Activated CD8-positive, alpha-beta T cell treated with anti-CD3 and anti-CD28 coated beads, Interleukin-2, amount 10 ng/mL, durations not matched to agents 7 days and 5 days (primary cell): Measurements from ENCODE around the gene VIPR1. TPM values are rescaled to one million over a fixed set of nuclear protein-coding genes. Genes with fewer than 3 reads are reported as not detected.

Experiments used
- ATAC-seq: fragments of 150-1000 bp; cut with Tn5 transposase; one replicate; pipeline ENCODE4 v1.10.0; 2021; ENCODE audit warnings: moderate library complexity
- CTCF ChIA-PET: fragments of 350-600 bp; sonication (Branson Sonifier 250); formaldehyde crosslinking; loops from one replicate; lab custom pipeline; 2021; ENCODE audit warnings: antibody characterized with exemption; lab: Charles Lee
- POLR2A ChIA-PET: fragments of 350-600 bp; sonication (Branson Sonifier 250); formaldehyde crosslinking; loops from one replicate; lab custom pipeline; 2021; ENCODE audit warnings: antibody characterized with exemption; lab: Charles Lee
- DNase-seq: peaks from one replicate; pipeline ENCODE4 v3.0.0-alpha.2; 2020
- H3K27ac Mint-ChIP-seq: one replicate; pipeline ENCODE4 v1.8.0; 2021; ENCODE audit warnings: mild to moderate bottlenecking, mixed read lengths
- H3K27me3 Mint-ChIP-seq: one replicate; pipeline ENCODE4 v1.8.0; 2021; ENCODE audit warnings: low read depth, mixed read lengths
- H3K36me3 Mint-ChIP-seq: one replicate; pipeline ENCODE4 v1.8.0; 2021; ENCODE audit warnings: low read depth, mixed read lengths
- H3K4me1 Mint-ChIP-seq: one replicate; pipeline ENCODE4 v1.8.0; 2021; ENCODE audit warnings: low read depth, mixed read lengths
- H3K4me3 Mint-ChIP-seq: one replicate; pipeline ENCODE4 v1.8.0; 2021; ENCODE audit warnings: mild to moderate bottlenecking, mixed read lengths
- H3K9me3 Mint-ChIP-seq: one replicate; pipeline ENCODE4 v1.8.0; 2022; ENCODE audit warnings: mixed read lengths; ENCODE audit not compliant: insufficient read depth
- total RNA-seq, 2 experiments: library from RNA; stranded (reverse); gene quantifications; one replicate each; pipeline ENCODE4 v1.2.3, GENCODE V29; 2021

The VIPR1 gene
- total RNA-seq, 2 experiments from 2014 or later: 9.1 to 9.5 TPM

DNA sequence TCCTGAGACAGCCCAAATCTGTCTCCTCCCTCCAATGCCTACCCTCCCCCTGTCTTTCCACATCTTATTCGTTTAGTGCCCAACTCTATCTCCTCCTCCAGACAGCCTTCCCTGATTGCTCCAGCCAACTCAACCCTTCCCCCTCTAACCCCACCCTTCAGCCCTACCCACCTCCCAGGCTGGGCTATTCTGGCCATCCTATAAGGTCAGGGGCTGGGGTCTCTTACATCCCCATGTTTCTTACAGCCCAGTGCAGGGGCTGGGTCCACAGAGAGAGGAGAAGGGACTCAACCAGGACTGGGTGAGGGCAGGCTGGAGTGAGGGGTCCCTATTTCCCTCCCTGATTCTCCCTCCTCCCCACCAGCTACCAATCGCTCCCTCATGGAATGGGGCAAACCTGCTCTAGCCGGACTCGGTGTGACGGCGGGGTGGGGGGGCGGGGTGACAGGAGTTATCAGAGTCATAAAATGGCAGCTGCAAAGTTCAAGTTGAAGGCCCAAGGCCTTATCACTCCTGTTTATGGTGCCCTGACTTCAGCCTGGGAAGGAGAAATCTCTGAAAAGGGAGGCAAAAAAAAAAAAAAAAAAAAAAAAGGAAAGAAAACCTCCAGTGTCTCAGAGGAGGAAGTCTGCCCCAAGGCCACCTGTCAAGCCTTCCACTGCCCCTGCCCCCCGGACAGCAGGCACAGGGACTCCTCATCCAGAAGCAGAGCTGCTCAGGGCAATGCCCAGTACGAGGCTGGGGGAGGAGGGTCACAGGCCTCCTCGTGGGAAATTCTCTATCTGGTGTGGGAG lies 2.1 kb downstream of the VIPR1 start:
- ChIA-PET CTCF (interaction anchor here (1.3 to 4.9 kb wide), 2 partner anchors 32 to 37 kb away, joined by 4 to 183 read pairs; no protein-coding TSS in a partner anchor), POLR2A (interaction anchor here (1.0 kb wide), 1 partner anchor 8 kb away, joined by 4 read pairs; no protein-coding TSS in a partner anchor)
- Mint-ChIP-seq H3K27me3 (peaks cover 20% of the 10 kb centered on the region), H3K4me3 (no peak overlapping the region), H3K9me3 (no peaks in the 10 kb centered on the region), H3K36me3 (no peaks in the 10 kb centered on the region), H3K4me1 (peaks cover 44% of the 10 kb centered on the region), H3K27ac (no peak overlapping the region)
- no peak for DNase-seq
- no peak for ATAC-seq

DNA sequence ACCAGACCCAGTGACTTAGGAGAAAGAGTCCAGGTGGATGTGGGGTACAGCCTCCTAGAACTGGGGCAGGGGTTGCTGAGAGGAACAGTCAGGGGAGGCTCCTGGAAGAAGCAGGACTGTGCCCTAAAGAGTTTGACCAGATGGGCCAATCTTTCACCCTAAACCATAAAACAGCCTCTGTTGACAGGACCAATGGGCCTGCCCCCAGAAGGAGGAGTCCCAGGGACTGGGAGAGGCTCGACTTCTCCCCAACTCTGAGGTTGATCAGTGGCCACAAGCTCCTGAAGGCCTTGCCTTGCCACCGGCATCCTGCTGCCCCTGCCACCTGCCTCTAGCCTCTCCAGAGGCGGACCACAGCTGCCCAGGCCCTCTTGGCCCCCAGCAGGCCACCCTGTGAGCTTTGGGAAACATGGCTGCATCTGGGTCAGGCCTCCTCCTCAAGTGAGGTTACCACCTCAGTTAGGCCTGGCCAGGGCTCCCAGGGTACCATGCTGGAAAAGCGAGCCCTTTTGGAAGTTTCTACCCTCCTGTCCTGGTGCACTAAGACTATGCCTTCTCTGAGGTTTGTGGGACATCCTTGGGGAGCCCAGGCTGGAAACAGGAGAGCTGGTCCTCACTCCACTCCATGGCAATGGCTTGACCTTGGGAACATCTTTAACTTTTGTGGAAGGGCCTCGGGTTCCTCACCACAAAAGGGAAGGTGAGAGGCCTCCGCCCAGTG lies 2.8 kb downstream of the VIPR1 start:
- peaks cover 44% of the 10 kb centered on the region for H3K4me1 Mint-ChIP-seq
- POLR2A ChIA-PET: no interaction called here
- H3K27ac Mint-ChIP-seq: no peak overlapping the region
- no peak overlapping the region for H3K4me3 Mint-ChIP-seq
- peaks cover 15% of the 10 kb centered on the region for H3K27me3 Mint-ChIP-seq
- no peak for DNase-seq
- no peaks in the 10 kb centered on the region for H3K36me3 Mint-ChIP-seq
- CTCF ChIA-PET: interaction anchor here (1.3 kb wide), 1 partner anchor 31 kb away, joined by 4 read pairs; no protein-coding TSS in a partner anchor
- no peaks in the 10 kb centered on the region for H3K9me3 Mint-ChIP-seq
- no peak for ATAC-seq

DNA sequence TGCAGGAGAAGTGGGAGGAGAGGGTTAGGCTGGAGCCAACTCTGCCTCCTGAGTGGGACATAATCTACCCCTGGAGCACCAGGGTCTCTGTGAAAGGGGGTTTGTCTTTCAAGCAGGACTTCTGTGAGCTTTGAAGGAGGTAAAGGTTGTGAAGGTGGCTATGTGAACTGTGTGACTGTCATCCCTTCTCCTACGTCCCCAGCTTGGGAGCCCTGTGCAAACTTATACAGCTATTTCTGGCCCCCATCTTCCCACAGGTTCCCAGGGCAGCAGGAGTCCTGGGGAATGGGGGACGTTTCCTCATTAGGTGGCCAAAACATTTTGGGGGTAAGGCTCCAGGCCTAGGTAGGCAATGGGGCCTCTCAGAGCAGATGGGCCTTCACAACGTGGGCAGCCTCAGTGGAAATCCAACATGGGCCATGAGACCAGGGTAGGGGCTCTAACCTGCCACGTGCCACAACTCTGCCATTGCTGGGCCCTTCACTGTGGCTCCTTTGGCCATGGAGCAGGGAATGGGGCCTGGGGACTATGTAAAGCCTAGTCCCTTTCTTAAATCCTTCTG lies 3.5 kb downstream of the VIPR1 start:
- Mint-ChIP-seq H3K4me1 (peaks cover 42% of the 10 kb centered on the region), H3K9me3 (no peaks in the 10 kb centered on the region), H3K27me3 (peaks cover 8% of the 10 kb centered on the region), H3K27ac (no peak overlapping the region), H3K4me3 (no peak overlapping the region), H3K36me3 (no peaks in the 10 kb centered on the region)
- ATAC-seq: no peak
- ChIA-PET POLR2A (no interaction called here), CTCF (interaction anchor here (1.3 kb wide), 1 partner anchor 31 kb away, joined by 4 read pairs; no protein-coding TSS in a partner anchor)
- DNase-seq: no peak

DNA sequence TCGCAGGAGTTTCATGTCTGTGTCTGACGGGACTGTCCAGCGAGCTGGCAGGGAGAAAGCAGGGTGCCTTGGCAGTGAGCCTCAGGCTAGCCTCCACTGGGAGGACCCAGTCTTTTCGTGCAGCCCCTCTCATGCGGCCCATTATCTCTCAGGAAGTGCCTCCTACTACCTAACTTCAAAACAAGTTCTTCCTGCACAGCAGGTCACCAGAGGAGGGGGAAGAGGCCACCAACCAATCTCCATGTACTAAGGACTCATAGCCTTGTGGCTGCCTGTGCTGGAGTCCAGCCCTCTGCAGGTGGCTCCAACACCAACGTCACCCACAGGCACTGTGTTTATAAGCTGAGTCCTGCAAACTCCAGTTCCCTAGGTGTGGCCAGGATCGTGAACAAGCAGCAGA lies 4.8 kb downstream of the VIPR1 start:
- no peak for DNase-seq
- H3K36me3 Mint-ChIP-seq: no peaks in the 10 kb centered on the region
- peak overlapping the region; percentile 65 for H3K27ac Mint-ChIP-seq
- peaks cover 41% of the 10 kb centered on the region for H3K4me1 Mint-ChIP-seq
- ATAC-seq: no peak
- H3K4me3 Mint-ChIP-seq: no peak overlapping the region
- H3K27me3 Mint-ChIP-seq: peaks cover 2% of the 10 kb centered on the region
- no peaks in the 10 kb centered on the region for H3K9me3 Mint-ChIP-seq
- CTCF ChIA-PET: interaction anchor here (1.3 to 6.0 kb wide), 3 partner anchors 28 to 260 kb away, joined by 5 to 44 read pairs (median 5); no protein-coding TSS in a partner anchor
- POLR2A ChIA-PET: no interaction called here

DNA sequence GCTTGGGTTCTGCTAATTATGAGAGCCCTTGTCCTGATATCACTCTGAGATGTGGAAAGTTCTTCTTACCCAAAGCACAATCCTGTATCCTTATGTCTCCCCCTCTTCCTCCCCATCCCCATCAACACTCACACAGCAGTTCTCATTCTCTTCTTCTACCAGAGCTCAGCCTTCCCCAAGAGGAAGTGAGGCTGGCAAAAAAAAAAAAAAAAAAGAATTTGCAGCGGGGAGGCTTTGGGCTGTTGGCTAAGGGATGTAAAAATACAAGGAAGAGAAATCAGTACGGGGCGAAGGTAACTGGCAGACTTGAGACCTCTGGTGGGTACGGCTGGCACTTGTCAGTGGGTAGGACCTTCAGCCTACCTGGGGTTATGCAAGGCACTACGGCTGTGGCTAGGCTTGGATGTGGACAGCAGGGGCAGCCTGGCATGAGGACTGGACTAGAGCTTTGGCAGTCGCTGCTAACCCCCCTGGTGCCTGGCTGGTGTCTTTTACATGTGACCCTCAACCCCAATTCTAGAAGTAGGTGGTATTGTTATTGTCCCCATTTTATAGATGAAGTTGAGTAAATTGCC lies 5.4 kb downstream of the VIPR1 start:
- no peak for ATAC-seq
- peak overlapping the region; percentile 65 for H3K27ac Mint-ChIP-seq

DNA sequence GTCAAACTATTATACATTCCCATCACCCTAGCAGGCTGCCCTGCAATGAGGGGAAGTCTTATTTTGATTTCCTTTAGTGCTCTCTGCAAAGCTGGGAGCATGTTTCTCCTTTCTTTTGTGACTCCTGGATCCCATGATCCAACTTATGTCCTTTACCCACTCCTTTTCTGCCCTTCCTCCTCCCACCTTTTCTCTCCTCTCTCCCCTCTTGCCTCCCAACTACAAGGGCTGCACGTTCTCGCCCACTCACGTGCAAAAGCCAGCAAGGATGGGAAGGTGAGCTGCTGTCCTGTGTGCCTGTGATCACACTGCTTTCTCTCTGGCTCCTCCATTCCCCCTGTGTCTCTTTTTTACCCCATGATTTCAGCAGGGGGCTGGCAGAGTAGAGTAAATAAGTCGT lies 6.1 kb downstream of the VIPR1 start:
- DNase-seq: no peak
- Mint-ChIP-seq H3K9me3 (no peaks in the 10 kb centered on the region), H3K4me1 (peaks cover 33% of the 10 kb centered on the region), H3K36me3 (no peaks in the 10 kb centered on the region), H3K27ac (no peak overlapping the region), H3K27me3 (no peaks in the 10 kb centered on the region), H3K4me3 (no peak overlapping the region)
- POLR2A ChIA-PET: no interaction called here
- CTCF ChIA-PET: interaction anchor here (1.1 to 6.0 kb wide), 3 partner anchors 18 to 39 kb away, joined by 4 to 44 read pairs (median 5); no protein-coding TSS in a partner anchor
- ATAC-seq: no peak

More for the DNA sequence above, 5.4 kb downstream of the VIPR1 start:
- no peaks in the 10 kb centered on the region for H3K9me3 Mint-ChIP-seq
- no peak overlapping the region for H3K4me3 Mint-ChIP-seq
- peaks cover 2% of the 10 kb centered on the region for H3K27me3 Mint-ChIP-seq
- no peaks in the 10 kb centered on the region for H3K36me3 Mint-ChIP-seq
- ChIA-PET POLR2A (no interaction called here), CTCF (interaction anchor here (1.3 to 6.0 kb wide), 3 partner anchors 27 to 260 kb away, joined by 5 to 44 read pairs (median 5); no protein-coding TSS in a partner anchor)
- DNase-seq: no peak
- H3K4me1 Mint-ChIP-seq: peaks cover 40% of the 10 kb centered on the region

DNA sequence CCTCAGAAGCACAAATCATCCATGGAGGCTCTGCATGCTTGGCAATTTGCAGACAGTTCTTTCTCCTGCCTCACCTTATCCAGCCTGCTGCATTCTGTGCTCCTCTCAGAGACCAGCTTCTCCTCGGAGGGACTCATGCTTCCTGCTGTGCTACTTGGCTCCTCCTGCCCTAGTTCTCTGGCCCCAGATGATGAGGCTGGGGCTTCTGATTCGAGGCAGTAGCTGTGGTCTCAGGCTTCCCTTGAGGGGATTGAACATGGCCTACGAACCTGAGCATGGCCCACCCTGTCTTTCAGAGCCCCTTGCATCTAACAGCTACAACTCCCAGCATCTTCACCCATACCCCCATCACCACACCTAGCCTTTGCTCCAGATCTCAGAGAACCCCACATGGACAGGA lies 6.7 kb downstream of the VIPR1 start:
- POLR2A ChIA-PET: no interaction called here
- no peak for DNase-seq
- Mint-ChIP-seq H3K36me3 (no peaks in the 10 kb centered on the region), H3K4me1 (peaks cover 29% of the 10 kb centered on the region), H3K27me3 (no peaks in the 10 kb centered on the region), H3K4me3 (no peak overlapping the region), H3K27ac (no peak overlapping the region), H3K9me3 (no peaks in the 10 kb centered on the region)
- no peak for ATAC-seq
- CTCF ChIA-PET: interaction anchor here (1.1 to 6.0 kb wide), 4 partner anchors 17 to 38 kb away, joined by 4 to 44 read pairs (median 5); no protein-coding TSS in a partner anchor

DNA sequence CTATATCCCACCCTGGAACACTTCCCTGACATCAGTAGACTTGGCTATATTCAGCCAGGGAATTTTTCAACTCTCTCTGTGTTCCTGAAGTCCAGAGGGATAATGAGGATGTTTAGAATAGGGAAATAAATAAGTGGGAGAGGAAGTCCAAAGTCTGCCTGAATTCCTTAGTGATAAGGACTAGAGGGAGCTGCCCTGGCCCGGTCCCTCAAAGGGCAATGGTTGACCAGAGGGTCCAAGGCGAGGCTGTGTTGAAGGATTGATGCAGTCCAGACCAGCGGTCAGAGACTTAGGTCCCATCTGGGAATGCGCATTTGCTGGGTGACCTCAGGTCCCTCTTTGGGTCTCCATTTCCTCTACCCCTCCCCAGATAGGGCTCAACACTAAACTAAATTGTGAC lies 7.9 kb downstream of the VIPR1 start:
- POLR2A ChIA-PET: interaction anchor here (0.9 kb wide), 1 partner anchor 34 kb away, joined by 3 read pairs; no protein-coding TSS in a partner anchor
- no peak overlapping the region for H3K4me3 Mint-ChIP-seq
- ATAC-seq: no peak

DNA sequence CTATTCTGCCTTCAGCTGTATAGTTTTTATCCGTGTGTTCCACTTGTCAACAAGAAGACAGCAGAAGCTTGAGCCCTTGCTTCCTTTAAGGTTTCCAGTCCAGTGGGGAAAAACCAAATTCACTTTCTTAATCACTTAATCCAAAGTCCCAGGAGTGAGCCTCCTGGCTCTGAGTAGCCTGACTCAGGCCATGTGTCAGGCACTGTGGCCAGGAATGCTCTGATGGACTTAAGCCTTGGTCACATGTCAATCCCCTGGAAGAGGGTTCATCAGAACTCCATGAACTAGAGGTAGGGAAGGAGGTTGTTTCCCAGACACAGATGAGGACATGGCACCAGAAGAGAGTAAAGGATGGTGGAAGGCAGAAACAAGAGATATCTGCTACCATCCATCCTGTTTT lies 8.8 kb downstream of the VIPR1 start:
- Mint-ChIP-seq H3K4me3 (no peak overlapping the region), H3K27me3 (no peaks in the 10 kb centered on the region), H3K4me1 (peaks cover 26% of the 10 kb centered on the region), H3K27ac (no peak overlapping the region), H3K36me3 (no peaks in the 10 kb centered on the region), H3K9me3 (no peaks in the 10 kb centered on the region)
- ChIA-PET CTCF (interaction anchor here (1.0 to 6.0 kb wide), 4 partner anchors 8 to 29 kb away, joined by 3 to 44 read pairs (median 10); partner anchors contain the start of gene VIPR1), POLR2A (no interaction called here)
- DNase-seq (no peak), ATAC-seq (no peak)

More for the DNA sequence above, 7.9 kb downstream of the VIPR1 start:
- DNase-seq: no peak
- Mint-ChIP-seq H3K9me3 (no peaks in the 10 kb centered on the region), H3K27ac (no peak overlapping the region), H3K36me3 (no peaks in the 10 kb centered on the region), H3K27me3 (no peaks in the 10 kb centered on the region), H3K4me1 (peaks cover 26% of the 10 kb centered on the region)
- CTCF ChIA-PET: interaction anchor here (1.0 to 6.0 kb wide), 5 partner anchors 8 to 47 kb away, joined by 3 to 44 read pairs (median 5); partner anchors contain the start of gene VIPR1

DNA sequence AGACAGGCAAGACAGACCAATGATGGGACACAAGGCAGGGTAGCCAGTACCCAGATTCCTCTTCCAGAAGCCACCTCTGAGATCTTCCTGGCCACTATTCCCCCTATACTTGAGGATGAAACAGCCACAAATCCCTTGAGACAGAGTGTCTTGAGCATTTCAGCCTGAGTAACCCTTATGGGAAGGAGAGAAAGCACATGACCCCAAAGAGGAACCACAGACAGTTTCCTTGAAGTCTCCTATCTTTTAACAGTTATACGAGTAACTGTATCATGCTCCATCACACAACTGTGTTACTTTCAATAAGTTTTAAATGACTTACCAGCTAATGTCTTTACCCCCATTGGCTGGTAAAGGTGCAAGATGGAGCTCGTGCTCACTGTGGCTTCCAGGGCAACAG lies 9.3 kb downstream of the VIPR1 start:
- H3K4me3 Mint-ChIP-seq: no peak overlapping the region
- peaks cover 26% of the 10 kb centered on the region for H3K4me1 Mint-ChIP-seq
- ChIA-PET CTCF (interaction anchor here (1.4 to 6.0 kb wide), 3 partner anchors 10 to 28 kb away, joined by 5 to 44 read pairs (median 14); partner anchors contain the start of gene VIPR1), POLR2A (interaction anchor here (1.4 kb wide), 1 partner anchor 8 kb away, joined by 4 read pairs; no protein-coding TSS in a partner anchor)
- ATAC-seq (no peak), DNase-seq (no peak)
- H3K27ac Mint-ChIP-seq: no peak overlapping the region
- no peaks in the 10 kb centered on the region for H3K9me3 Mint-ChIP-seq
- no peaks in the 10 kb centered on the region for H3K36me3 Mint-ChIP-seq
- no peaks in the 10 kb centered on the region for H3K27me3 Mint-ChIP-seq

DNA sequence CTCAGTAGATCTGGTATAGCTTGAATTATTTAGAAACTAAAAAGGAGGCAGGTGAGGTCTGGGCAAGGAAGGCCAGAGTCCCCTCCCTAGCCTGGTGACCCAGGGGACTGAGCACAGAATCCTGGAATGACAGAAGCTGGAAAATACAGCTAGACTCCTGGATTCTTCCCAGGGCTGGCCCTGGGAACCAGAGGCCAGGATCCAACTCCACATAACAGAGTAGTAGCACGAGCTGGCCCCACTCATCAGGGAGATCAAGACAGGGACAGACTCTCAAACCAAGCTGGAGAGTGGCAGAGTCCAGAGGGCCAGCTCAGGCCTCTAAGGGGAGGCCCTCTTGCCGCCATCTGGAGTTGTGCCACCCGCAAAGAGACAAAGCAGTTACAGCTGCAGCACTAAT lies 10.7 kb downstream of the VIPR1 start:
- H3K9me3 Mint-ChIP-seq: no peaks in the 10 kb centered on the region
- no peak for ATAC-seq

More for the DNA sequence above, 10.7 kb downstream of the VIPR1 start:
- no peak overlapping the region for H3K27ac Mint-ChIP-seq
- H3K36me3 Mint-ChIP-seq: no peaks in the 10 kb centered on the region
- ChIA-PET CTCF (interaction anchor here (1.2 to 2.9 kb wide), 4 partner anchors 11 to 27 kb away, joined by 3 to 14 read pairs (median 6); partner anchors contain the start of gene VIPR1), POLR2A (interaction anchor here (1.4 kb wide), 1 partner anchor 9 kb away, joined by 4 read pairs; no protein-coding TSS in a partner anchor)
- no peak overlapping the region for H3K4me3 Mint-ChIP-seq
- H3K4me1 Mint-ChIP-seq: peaks cover 14% of the 10 kb centered on the region
- no peaks in the 10 kb centered on the region for H3K27me3 Mint-ChIP-seq
- DNase-seq: no peak
